EH (cell line): ENCODE measurements around the gene KMO.
A peak's percentile ranks its signal among the peaks of the same experiment; 100 is the strongest.

Experiments used
- DNase-seq: peaks from one replicate; pipeline ENCODE4 v3.0.0-alpha.2; 2015; ENCODE audit warnings: low read depth

Gene KMO

GRCh38 chr1:241596633-241597032 is 64.5 kb downstream of the KMO start:
- no peak for DNase-seq

GRCh38 chr1:241598249-241598648 is 66.1 kb downstream of the KMO start:
- no peak for DNase-seq

- peak; percentile 84 for DNase-seq
Observed at GRCh38 chr1:241600496-241600901, 68.3 kb downstream of the KMO start.

- peak; percentile 75 for DNase-seq
Observed at GRCh38 chr1:241603731-241604245, 71.6 kb downstream of the KMO start.

GRCh38 chr1:241605146-241605805 is 73.1 kb downstream of the KMO start:
- no peak for DNase-seq

- peak; percentile 31 for DNase-seq
Observed at GRCh38 chr1:241606544-241606943, 74.4 kb downstream of the KMO start.

GRCh38 chr1:241607497-241607896 is 75.3 kb downstream of the KMO start:
- no peak for DNase-seq

- peak; percentile 67 for DNase-seq
Observed at GRCh38 chr1:241608379-241609033, 76.3 kb downstream of the KMO start.

GRCh38 chr1:241610056-241610815 is 78.1 kb downstream of the KMO start:
- peak; percentile 44 for DNase-seq

- DNase-seq, result peak; percentile 70
Observed at GRCh38 chr1:241611063-241611462, 78.9 kb downstream of the KMO start.

- no peak for DNase-seq
Observed at GRCh38 chr1:241611736-241612135, 79.6 kb downstream of the KMO start.

GRCh38 chr1:241612533-241613477 is 80.6 kb downstream of the KMO start:
- peak; percentile 91 for DNase-seq

GRCh38 chr1:241614144-241614543 is 82.0 kb downstream of the KMO start:
- DNase-seq, result no peak

- no peak for DNase-seq
Observed at GRCh38 chr1:241614572-241614971, 82.4 kb downstream of the KMO start.

GRCh38 chr1:241615043-241615974 is 83.1 kb downstream of the KMO start:
- DNase-seq, result no peak

- no peak for DNase-seq
Observed at GRCh38 chr1:241617426-241617825, 85.2 kb downstream of the KMO start.

GRCh38 chr1:241622669-241623068 is 90.5 kb downstream of the KMO start:
- DNase-seq, result no peak

GRCh38 chr1:241624935-241625334 is 92.8 kb downstream of the KMO start:
- DNase-seq, result peak; percentile 33

GRCh38 chr1:241627453-241628259 is 95.5 kb downstream of the KMO start:
- peak; percentile 74 for DNase-seq

GRCh38 chr1:241630005-241630404 is 97.8 kb downstream of the KMO start:
- DNase-seq, result no peak
